Adrenal gland (tissue), 5 donors: ENCODE measurements around the gene APOL5.

Experiments
- CTCF ChIP-seq, 6 experiments: fragments of 450-650 bp in 4 of 6; fragments of 200-600 bp in 2 of 6; sonication (generic) in 1 of 6; IDR thresholded peaks; 1 replicate in 5 of 6; 2 replicates in 1 of 6; pipeline versions ENCODE4 v1.5.1 to v1.8.0; 2016 to 2021; ENCODE audit warnings: antibody characterized with exemption in 6 of 6, mild to moderate bottlenecking in 2 of 6, moderate library complexity in 1 of 6
- POLR2A ChIP-seq, 2 donors: fragments of 450-650 bp; IDR thresholded peaks; one replicate each; pipeline ENCODE4 v1.6.1; 2017; ENCODE audit warnings: antibody characterized with exemption in 2 of 2, mild to moderate bottlenecking in 2 of 2, moderate library complexity in 1 of 2
- donor health status: DM: no; HTN: no; CAD: no.

DNA sequence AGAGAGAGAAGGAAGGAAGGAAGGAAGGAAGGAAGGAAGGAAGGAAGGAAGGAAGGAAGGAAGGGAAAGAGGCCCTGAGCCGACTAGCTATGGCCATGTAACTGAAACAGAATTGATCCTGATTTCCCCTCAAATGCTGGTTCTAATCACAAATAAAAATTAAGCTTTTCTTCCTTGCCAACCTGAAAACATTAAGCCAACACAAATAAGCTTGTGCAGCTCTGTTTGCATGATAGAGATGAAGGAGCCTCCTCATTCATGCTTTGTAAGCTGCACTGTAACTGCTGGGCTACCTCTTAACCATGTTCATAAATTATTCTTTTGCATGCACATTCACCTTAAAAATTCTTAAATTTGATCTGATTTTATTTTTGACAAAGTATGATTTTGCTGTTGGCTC is 27.7 kb upstream of the APOL5 start:
- TF ChIP-seq POLR2A (IDR thresholded peaks at IDR 0.05) (no peak), CTCF (IDR thresholded peaks at IDR 0.05) (no peak)
